Measurements from ENCODE around the gene FXYD6.

The FXYD6 gene

DNA sequence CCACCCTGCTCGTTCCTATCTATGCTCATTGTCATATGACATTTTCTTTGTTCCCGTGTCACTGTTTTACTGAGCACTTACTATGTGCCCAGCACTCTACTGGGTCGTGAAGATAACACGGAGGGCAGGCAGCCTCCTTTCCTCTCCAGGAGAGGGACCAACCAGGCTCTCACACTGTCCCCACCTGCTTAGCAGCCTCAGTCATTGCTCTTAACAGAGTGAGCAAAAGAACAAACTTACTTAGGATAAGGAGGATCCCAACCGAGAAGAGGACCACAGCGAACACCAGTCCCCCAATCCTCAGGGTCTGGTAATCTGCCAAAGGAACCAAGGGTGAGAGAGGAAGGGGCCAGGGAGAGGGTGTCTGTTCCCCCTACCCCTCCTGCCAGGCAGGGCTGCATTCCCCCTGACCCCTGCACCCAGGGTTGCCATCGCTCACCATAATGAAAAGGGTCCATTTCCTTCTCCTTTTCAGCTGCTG, 34.9 kb downstream of the FXYD6 start:
- DNase-seq = no peak

DNA sequence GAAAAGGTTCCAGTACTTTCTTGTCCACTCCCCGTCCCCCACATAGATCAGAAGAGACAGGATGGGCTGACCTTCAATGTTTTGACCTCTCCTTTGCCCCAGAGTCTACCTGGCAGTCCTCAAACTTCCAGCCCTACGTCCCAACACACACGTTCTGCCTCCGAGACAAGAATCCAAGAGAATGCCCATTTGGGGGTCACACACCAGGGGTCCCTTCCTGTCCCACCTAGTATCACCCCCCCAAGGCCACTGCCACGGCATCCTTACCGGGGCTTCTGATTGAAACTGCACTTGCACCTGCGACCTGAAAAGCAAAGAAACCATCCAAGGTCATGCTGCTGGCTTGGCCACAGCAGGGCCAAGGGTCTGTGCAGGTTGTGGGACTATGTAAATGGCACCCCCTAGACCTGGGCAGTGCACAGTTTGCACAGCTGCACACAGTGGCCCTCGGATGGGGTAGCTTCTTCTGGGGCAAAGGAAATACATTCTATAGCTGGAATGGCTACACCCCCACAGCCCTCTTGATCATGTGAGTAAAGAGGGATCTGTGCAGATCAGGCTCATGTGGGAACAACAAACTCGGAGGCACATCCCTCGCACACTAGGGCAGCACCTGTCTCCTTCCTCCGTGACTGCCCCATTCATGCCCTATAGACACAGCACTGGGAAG, 35.4 kb downstream of the FXYD6 start:
- no peak for DNase-seq

DNA sequence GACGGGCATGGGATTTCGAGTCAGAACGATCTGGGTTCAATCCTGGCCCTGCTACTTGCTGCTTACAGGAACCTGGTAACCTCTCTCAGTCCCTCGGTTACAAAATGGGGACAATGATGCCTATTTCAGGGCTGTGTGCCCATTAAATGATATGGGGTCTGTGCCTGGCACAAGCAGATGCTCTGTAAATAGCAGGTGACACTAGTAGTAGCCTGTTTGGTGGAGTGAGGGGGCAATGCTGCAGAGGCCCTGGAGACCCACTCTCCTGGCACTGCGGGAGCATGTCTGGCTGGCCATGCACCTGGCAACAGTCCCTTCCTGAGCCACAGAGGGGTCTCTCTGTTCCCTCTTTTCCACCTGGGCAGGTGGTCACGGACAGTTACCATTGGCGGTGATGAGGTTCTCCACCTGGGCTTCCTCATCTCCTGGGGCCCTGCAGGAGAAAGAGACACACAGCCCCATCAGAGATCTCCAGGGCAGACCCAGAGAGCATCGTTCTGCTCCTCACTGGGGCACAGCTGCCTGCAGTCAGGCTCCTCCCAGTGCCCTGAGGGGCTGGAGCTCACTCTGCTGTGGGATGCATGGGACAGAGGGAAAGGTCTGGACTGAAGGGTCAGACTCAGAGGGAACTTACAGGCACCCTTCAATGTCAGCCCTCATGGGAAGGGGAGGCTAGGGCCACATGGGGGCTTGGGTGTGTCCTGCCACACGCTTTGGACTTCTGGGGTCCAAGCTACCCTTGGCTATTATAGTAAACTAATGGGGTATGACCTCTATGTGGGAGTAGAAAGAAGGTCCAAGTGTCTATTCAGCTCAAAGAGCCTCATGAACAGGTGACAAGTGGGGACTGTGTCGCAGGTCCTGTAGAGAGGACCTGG, 36.3 kb downstream of the FXYD6 start:
- DNase-seq = no peak

DNA sequence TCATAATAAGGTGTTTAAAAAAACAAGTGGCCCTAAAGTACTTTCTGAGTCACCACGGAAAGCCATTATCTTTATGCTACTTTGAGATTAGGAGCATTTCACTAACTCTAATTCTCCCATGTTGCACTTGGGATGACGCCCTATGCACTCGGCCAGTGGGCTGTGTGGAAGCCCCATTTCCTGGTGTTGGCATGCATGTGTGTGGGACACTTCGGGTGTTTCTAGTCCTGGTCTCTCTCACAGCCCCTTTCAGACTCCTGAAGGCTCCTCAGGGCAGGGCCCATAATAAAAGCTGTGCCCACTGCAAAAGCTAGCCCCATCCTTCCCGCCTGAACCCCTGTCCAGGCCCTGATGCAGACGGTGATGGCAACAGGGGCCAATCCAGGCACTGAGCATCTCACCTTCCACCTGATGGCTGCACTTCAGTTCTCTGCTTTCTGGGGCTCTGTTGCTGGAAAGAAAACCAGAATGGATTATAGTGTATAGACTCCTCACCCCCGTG, 37.0 kb downstream of the FXYD6 start:
- no peak for DNase-seq

DNA sequence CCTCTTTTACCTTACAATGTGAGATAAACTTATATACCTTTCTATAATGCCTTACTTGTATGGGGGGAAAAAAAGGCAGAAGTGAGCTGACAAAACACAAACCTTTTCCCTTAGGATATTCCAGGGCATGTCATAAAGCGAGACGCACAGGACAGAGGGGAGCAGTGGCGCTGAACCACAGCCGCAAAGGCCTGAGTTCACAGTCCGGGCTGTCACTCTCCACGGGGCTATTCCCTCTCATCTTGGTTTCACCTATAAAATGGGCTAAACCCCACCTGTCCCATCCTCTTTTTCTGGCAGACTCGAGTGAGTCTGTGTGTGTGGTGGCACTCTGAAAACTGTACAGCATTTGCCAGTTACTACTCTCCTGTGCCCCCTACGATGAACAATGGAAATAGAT, 37.6 kb downstream of the FXYD6 start:
- DNase-seq = no peak

DNA sequence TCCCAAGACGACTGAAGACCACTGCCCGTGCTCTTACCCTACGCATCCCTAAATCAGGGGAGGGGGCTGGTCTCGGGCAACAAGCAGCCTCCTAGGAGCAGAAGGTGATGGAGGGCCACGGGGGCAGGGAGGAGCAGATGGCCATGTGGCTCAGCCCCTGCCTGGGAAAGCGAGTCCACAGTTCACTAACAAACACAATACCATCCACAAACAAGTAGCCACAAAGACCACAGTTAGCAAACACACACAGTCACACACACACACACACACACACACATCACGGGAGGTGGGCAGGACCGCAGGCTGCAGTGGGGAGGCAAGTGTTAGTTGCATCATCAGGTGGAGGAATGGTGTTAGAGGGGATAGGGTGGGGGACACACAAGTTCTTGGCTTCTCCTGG, 38.7 kb downstream of the FXYD6 start:
- no peak for DNase-seq

DNA sequence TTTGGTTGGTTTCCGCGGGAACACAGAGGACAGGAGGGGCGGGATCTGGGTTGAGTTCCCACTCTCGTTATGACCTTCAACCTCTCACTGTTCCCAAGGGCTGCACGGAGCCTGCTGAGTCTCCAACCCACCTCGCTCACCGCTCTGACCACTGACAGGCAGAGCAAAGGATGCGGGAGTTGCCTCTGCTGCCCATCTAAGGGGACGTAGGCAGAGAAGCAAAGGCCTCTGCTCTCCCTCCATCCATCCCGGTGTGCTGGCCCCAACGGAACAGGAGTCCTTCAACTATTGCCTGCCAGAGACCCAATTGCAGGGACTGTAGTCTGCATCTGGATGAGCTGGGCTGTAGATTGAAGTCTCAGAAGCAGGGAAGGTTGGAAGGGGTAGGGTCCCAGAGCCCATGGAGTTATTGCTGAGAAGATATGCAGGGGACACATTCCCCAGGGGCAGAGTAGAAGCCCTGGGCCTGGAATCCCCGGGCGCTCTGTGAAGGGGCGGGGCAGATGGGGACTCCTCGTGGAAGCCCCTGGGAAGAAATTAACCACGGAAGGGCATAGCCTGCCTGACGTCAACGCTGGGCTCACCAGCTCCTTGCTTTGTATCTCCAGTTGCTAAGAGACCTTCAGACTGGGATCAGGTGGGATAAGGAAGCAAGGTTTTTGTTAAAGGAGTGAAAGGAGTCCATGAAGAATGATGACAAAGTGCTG, 39.2 kb downstream of the FXYD6 start:
- no peak for DNase-seq

DNA sequence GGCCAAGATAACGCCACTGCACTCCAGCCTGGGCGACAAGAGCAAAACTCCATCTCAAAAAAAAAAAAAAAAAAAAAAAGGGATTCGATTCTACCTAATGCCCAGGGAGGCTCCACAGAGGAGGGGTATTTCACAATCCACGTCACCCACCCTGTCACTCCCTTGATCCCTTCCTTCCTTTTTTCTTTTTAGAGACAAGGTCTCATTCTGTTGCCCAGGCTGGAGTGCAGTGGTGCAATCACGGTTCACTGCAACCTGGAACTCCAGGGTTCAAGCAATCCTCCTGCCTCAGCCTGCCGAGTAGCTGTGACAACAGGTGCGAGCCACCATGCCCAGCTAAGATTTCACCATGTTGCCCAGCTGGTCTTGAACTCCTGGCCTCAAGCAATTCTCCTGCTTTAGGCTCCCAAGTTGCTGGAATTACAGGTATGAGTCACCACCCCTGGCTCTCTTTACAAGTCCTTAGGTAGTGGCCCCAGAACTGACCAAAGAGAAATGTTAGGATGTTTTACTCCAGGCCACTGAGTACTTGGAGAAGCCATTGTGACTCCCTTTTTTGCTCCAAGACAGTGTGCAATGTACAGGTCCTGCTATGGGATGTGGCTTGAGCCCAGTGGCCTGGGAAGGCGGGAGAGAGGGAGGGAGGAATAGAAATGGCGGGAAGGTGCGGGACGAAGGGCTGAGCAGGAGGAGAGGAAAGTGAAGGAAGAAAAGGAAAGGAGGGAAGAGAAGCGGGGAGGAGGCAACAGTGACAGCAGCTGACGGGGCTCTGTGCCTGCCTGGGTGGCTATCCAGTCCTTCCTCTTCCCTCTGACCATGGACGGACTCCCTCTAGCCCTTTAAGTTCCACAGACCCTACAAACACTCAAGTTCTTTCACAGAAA, 40.1 kb downstream of the FXYD6 start:
- DNase-seq = no peak

DNA sequence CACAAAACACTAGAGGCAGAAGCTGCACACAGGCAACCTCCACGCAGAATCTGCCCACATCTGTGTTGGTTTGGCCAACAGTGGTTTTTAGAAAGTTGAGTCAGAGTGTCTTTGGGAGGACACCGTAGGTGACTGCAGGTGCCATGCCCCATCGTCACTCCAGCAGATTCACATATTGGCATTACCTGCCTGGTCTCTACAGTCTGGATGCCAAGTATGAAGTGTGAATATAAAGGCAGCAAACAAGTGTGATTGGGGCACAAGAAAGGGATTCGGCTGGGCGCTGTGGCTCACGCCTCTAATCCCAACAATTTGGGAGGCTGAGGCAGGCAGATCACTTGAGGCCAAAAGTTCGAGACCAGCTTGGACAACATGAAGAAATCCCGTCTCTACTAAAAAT, 40.9 kb downstream of the FXYD6 start:
- DNase-seq = no peak

DNA sequence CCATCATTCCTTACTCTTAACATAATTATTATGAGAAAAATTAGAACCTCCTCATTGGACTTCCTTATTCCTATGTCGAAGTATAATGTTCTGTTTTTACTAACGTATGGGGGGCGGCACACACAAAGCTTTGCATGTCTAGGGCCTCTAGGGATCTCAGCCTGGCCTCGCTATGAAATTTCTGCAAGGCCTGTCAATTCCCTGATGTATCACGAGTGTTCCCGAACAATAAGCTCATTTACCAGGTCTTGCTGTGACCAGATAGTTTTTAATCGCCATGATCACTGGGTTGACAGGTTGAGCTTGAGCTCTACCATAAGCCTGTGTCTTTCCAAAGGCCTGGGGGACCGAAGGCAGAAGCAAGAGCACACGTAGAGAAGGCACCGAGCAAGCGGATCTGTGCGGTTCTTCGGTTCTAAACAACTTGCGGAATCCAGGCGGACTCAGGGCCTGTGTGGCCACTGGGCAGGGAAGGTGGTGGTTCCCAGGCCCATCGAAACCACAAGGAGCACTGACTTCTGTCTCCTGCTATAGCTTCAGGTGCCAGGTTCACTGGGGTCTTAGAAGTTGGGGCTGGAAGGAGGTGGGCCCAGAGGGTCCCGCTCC, 41.5 kb downstream of the FXYD6 start:
- DNase-seq = no peak

DNA sequence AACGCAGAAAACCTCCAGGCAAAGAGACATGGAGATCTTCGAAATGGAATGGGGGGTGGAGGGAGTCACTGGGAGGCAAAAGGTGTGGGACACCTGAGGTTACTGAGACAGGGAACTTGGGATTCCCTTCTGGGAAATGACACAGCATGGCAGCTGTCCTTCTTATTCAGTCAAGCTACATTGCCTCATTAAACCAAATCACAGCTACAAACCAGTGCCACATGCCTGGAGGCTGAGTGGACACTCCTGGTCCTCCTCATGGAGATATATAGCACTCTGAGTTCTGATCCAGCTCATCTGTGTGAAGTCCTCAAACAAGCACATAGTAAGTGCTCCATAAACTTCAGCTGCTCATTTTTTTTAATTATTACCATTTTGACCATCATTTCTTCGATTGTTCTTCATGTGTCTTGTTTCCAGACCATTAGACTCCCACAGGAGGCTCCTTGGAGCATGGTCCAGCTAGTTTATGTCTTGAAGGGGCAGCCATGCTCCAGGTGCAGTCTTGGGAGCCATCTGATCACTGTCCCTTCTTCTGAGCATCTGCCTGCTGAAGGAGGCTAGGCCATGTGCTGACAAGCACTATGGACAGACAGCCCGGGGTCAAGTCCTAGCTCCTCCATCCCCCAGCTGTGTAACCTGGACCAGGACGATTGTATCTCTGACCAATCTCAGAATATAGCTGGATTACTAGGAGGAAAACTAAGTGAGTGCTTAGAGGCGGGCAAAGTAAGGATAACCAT, 42.2 kb downstream of the FXYD6 start:
- no peak for DNase-seq

DNA sequence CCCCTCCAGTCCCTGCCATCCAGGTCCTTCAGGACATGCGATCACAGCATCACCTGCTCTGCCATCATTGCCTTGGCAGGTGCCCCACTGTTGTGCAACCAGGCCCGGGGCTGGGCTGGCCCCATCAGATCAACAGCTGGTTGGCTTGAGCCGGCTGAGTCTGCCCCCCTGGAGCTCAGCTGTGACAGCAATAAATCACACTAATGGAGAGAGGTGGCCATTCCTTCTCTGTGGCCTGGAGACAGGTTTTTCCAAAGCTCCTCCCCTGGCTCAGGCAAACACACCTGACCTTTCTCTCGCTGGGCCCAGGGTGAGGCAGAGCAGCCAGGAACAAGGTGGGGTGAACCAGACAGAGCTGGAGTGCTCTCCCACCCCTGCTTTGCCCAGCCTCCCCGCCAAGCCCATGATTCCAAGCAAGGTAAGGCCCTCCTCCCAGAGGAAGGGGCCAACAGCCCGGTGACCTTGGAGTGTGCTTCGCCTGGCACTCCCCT, 43.0 kb downstream of the FXYD6 start:
- DNase-seq = no peak

DNA sequence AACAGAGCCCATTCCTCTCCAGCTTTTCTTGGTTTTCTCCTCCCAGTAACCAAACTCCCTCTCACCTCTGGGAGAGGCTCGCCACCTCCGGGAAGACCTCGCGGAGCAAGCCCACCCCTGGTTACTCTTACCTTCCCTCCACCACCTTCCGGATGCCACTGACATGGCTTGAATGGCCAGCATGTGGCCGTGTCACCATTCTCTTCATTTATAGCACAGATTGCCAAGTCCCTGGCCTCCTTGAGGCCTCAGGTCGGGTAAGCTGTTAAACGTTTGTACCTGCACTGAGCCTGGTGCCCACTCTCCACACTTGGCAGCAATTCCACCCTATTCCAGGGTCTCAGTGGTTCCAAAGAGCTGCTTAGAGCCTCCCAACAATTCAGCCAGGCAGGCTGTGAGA, 43.9 kb downstream of the FXYD6 start:
- no peak for DNase-seq

DNA sequence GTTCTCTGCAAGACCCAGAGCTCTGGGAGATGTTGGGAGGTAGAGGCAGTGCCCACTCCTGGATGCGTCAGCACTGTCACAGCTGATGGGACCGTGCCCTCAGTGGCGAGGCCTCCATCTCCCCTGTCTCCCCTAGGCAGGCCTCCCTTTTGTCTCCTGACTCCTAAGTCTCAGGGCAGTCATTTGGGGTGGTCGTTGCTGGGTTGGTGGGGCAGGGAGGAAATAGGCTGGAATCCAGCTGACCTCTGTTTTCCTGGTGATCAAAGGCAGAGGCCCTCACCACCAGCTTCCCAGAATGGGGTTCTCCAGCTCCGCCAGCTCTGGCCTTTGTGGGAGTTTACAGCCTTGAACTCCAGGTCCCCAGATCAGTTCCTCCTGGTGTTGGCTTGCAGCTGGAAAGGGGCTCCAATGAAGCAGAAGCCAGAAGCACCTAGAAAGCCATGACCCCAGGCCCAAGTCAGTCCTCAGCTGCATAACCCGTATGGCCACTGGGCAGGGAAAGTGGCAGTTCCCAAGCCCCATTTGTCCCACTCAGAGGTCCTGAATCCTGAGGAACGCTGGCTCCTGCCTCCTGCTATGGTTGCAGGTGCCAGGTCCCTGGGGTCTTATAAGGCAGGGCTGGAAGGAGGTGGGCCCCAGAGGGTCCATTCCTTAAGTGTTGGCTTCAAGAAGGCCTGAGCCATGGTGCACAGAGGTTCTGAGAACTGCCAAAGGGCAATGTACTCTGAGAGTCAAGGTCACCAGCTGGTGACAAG, 44.6 kb downstream of the FXYD6 start:
- DNase-seq = no peak

DNA sequence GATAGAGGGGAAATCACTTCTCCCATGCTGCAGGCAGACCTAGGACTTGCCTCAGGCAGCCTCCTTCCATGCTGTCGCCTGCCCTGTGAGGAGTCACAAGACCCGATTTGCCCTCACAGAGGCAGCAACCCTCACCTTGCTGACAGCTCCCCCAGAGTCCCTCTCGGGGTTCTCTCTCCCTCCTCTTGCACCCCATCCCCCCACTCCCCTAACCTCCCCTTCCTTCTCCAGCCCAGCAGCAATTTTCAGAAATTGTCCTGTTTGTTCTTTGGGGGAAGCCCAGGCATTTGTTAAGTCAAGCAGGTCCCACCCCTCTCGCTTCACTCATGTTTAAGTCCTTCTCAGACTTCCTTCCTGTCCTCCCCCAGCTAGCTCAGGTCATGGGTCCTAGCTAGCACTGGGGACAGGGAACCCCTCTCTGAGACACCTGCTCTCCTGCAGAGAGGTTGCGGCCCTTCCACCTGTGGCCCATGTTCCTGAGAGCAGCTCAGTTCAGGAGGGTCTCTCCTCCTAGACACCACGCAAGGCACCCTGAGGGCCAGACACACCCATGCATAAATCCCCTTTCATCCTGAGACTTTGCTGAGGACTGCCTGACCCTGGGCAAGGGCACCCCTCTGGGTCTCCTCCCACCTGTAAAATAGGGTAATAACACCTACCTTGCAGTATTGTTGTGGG, 45.6 kb downstream of the FXYD6 start:
- no peak for DNase-seq

DNA sequence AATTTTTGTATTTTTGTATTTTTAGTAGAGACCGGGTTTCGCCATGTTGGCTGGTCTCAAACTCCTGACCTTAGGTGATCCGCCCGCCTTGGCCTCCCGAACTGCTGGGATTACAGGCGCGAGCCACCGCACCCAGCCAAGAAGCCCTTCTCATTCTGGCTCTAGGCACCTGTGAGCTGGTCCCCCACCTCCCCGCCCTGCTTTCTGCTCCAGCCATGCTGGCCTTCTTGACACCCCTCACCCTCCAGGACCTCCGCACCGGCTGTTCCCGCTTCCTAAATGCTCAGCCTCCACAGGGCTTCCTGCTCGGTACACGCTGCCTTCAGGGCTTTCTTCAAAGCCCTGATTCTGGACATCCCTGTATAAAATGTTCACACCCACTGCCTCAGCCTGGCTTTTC, 46.4 kb downstream of the FXYD6 start:
- no peak for DNase-seq

DNA sequence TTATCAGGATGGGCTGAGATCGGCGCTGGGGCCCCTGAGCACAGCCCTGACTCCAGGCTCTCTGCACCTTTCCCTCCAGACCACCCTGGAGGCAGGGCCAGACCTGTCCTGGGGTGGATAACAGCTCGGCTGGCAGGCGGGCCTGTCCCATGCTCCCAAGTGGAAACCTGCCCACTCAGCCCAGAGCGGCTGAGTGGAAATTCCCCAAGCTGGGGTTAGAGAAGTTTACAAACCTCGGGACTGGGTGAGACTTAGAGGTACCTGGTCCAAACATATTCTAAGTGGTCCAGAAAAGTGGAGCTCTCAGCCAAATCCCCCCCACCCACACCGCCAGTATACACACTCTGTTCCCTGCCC, 47.1 kb downstream of the FXYD6 start:
- DNase-seq = no peak

DNA sequence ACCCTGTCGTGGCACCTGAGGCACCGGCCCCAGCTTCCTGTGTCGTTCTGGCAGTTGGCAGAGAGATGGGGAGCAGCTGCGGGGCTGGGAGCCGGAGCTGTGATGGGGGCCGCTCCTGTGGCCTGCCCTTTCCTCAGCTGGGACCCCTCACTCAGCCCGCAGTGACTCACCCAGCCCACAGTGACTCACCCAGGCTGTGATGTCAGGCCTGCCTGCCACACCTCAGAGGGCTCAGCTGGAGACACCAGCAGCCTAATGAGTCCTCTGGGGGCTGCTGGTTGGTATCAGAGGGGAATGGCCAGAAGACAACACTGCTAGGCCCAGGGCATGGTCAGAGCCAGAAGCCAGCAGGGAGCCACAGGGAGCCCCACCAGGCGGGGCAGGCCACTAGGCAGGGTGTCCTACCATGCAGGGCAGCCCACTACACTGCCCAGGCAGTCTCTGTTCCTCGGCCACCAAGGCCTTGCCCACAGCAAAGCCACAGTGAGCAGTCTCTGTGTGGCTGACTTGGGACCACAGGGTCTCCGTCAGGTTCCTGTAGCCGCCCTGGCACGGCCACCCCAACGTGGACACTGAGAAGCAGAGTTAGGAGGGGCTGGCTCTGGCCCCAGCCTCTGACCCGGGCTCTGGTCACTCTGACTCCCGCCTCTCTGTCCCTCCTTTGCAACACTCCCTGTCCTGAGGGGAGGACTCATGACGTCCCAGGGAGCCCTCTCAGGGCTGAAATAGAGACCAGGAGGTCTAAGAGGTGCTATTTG, 47.7 kb downstream of the FXYD6 start:
- no peak for DNase-seq

All from DMS 273 treated with DMSO at 0.1 percent for 48 hours (cell line).